Mesenchymal stem cell (in vitro differentiated cells and primary cell): Measurements from ENCODE around the gene INPP5A.

ENCODE experiments used
- DNase-seq: peaks from one replicate; pipeline ENCODE4 v3.0.0-alpha.2; 2013
- H2AFZ ChIP-seq: one replicate; pipeline ENCODE4 v1.6.1; 2013; ENCODE audit warnings: low read depth, mild to moderate bottlenecking, control low read depth, inconsistent platforms, low read length, moderate library complexity
- H2AK5ac ChIP-seq: 2 replicates; pipeline ENCODE4 v1.6.1; 2013; ENCODE audit warnings: low read length, moderate library complexity, mild to moderate bottlenecking, inconsistent platforms; ENCODE audit not compliant: severe bottlenecking
- H2BK120ac ChIP-seq: one replicate; pipeline ENCODE4 v1.6.1; 2013; ENCODE audit warnings: low read depth, mild to moderate bottlenecking, inconsistent platforms, low read length, moderate library complexity
- H2BK12ac ChIP-seq, 2 experiments: one replicate each; pipeline ENCODE4 v1.6.1; 2013; ENCODE audit warnings: inconsistent platforms in 2 of 2, low read length in 2 of 2, mild to moderate bottlenecking in 2 of 2, moderate library complexity in 2 of 2, control low read depth in 1 of 2
- H2BK15ac ChIP-seq: one replicate; pipeline ENCODE4 v1.6.1; 2013; ENCODE audit warnings: mild to moderate bottlenecking, low read depth, inconsistent platforms; ENCODE audit not compliant: poor library complexity, severe bottlenecking
- H2BK5ac ChIP-seq: 2 replicates; pipeline ENCODE4 v1.6.1; 2013; ENCODE audit warnings: low read depth, mild to moderate bottlenecking, low read length, control low read depth, inconsistent platforms; ENCODE audit not compliant: poor library complexity, severe bottlenecking
- H3K14ac ChIP-seq, 2 experiments: one replicate each; pipeline ENCODE4 v1.6.1; 2013; ENCODE audit warnings: inconsistent platforms in 2 of 2, low read length in 2 of 2, control low read depth in 1 of 2, mild to moderate bottlenecking in 1 of 2, moderate library complexity in 1 of 2
- H3K18ac ChIP-seq, 2 experiments: one replicate each; pipeline ENCODE4 v1.6.1; 2013; ENCODE audit warnings: inconsistent platforms in 2 of 2, low read length in 2 of 2, control low read depth in 1 of 2, low read depth in 1 of 2, mild to moderate bottlenecking in 1 of 2
- H3K23ac ChIP-seq, 2 experiments: one replicate each; pipeline ENCODE4 v1.6.1; 2013; ENCODE audit warnings: inconsistent platforms in 2 of 2, low read length in 2 of 2, mild to moderate bottlenecking in 2 of 2, moderate library complexity in 2 of 2, control low read depth in 1 of 2
- H3K27ac ChIP-seq: 2 replicates; pipeline ENCODE4 v1.5.1; 2013; ENCODE audit warnings: mild to moderate bottlenecking, moderate library complexity, low read length, control low read depth, inconsistent platforms; ENCODE audit not compliant: poor library complexity, severe bottlenecking
- H3K27me3 ChIP-seq, 2 experiments: 2 replicates each; pipeline versions ENCODE4 v1.6.1 to v1.7.0; 2013; ENCODE audit warnings: low read length in 2 of 2, mild to moderate bottlenecking in 2 of 2, moderate library complexity in 2 of 2, control low read depth in 1 of 2, inconsistent platforms in 1 of 2; ENCODE audit not compliant: control insufficient read depth in 1 of 2, insufficient read depth in 1 of 2
- H3K36me3 ChIP-seq, 2 experiments: 2 replicates each; pipeline versions ENCODE4 v1.6.1 to v1.7.0; 2013; ENCODE audit warnings: low read length in 2 of 2, control low read depth in 1 of 2, inconsistent platforms in 1 of 2, low read depth in 1 of 2, mild to moderate bottlenecking in 1 of 2; ENCODE audit not compliant: insufficient read depth in 2 of 2, control insufficient read depth in 1 of 2
- H3K4ac ChIP-seq, 2 experiments: one replicate each; pipeline ENCODE4 v1.6.1; 2013; ENCODE audit warnings: inconsistent platforms in 2 of 2, low read length in 2 of 2, mild to moderate bottlenecking in 2 of 2, moderate library complexity in 2 of 2, control low read depth in 1 of 2, low read depth in 1 of 2
- H3K4me1 ChIP-seq: 2 replicates; pipeline ENCODE4 v1.6.1; 2013; ENCODE audit warnings: low read depth, low read length, control low read depth; ENCODE audit not compliant: control insufficient read depth, insufficient read depth
- H3K4me2 ChIP-seq: 2 replicates; pipeline ENCODE4 v1.6.1; 2013; ENCODE audit warnings: low read length, mild to moderate bottlenecking, inconsistent platforms; ENCODE audit not compliant: poor library complexity, severe bottlenecking
- H3K4me3 ChIP-seq, 2 experiments: 2 replicates each; pipeline versions ENCODE4 v1.5.1 to v1.7.0; 2013; ENCODE audit warnings: low read length in 2 of 2, mild to moderate bottlenecking in 2 of 2, control low read depth in 1 of 2, low read depth in 1 of 2; ENCODE audit not compliant: insufficient read depth in 1 of 2
- H3K79me1 ChIP-seq: replicated peaks from 2 replicates; pipeline ENCODE4 v1.6.1; 2013; ENCODE audit warnings: mild to moderate bottlenecking, control low read depth, low read length, inconsistent platforms; ENCODE audit not compliant: poor library complexity, severe bottlenecking
- H3K9ac ChIP-seq: 2 replicates; pipeline ENCODE4 v1.7.0; 2013; ENCODE audit warnings: mild to moderate bottlenecking, low read length, moderate library complexity
- H3K9me3 ChIP-seq: 2 replicates; pipeline ENCODE4 v1.7.0; 2013; ENCODE audit warnings: mild to moderate bottlenecking, low read length; ENCODE audit not compliant: control insufficient read depth
- H4K8ac ChIP-seq: one replicate; pipeline ENCODE4 v1.6.1; 2013; ENCODE audit warnings: inconsistent platforms, mild to moderate bottlenecking, low read length, moderate library complexity
- H4K91ac ChIP-seq: one replicate; pipeline ENCODE4 v1.6.1; 2013; ENCODE audit warnings: mild to moderate bottlenecking, low read length, inconsistent platforms
- WGBS: methylation state at CpG from one replicate; pipeline ENCODE4 v1.1.7; 2013; ENCODE audit warnings: mixed read lengths; 5-methylcytosine and 5-hydroxymethylcytosine counted together

Gene INPP5A

GRCh38 chr10:132744839-132745238, 207.3 kb downstream of the INPP5A start:
- Histone ChIP-seq H2AK5ac (no peak overlapping the region), H3K27ac (no peak overlapping the region), H3K18ac (no peak overlapping the region), H3K79me1 (peaks cover 8% of the 10 kb centered on the region), H3K27me3 (peaks cover 0 to 4% of the 10 kb centered on the region in 2 experiments), H2BK120ac (no peak overlapping the region), H2BK5ac (no peak overlapping the region), H2BK15ac (no peak overlapping the region), H2BK12ac (no peak overlapping the region), H3K14ac (no peak overlapping the region), H3K9me3 (no peaks in the 10 kb centered on the region), H3K4me3 (no peak overlapping the region), H3K36me3 (peaks cover 5 to 31% of the 10 kb centered on the region in 2 experiments), H3K23ac (no peak overlapping the region), H3K4me1 (peaks cover 41% of the 10 kb centered on the region), H3K4ac (no peak overlapping the region), H4K8ac (no peak overlapping the region), H3K4me2 (no peak overlapping the region), H2AFZ (no peak overlapping the region), H3K9ac (no peak overlapping the region), H4K91ac (no peak overlapping the region)
- no peak for DNase-seq
- 98% methylated on average over 19 of the region's 19 CpGs for WGBS

GRCh38 chr10:132745511-132745910, 207.9 kb downstream of the INPP5A start:
- 96% methylated on average over 17 of the region's 17 CpGs for WGBS
- Histone ChIP-seq H3K27ac (no peak overlapping the region), H3K23ac (no peak overlapping the region), H2BK5ac (no peak overlapping the region), H3K4me1 (peaks cover 38% of the 10 kb centered on the region), H3K36me3 (peaks cover 10 to 37% of the 10 kb centered on the region in 2 experiments), H2AK5ac (no peak overlapping the region), H4K91ac (no peak overlapping the region), H3K27me3 (peaks cover 0 to 4% of the 10 kb centered on the region in 2 experiments), H3K9ac (no peak overlapping the region), H3K4me2 (no peak overlapping the region), H2BK12ac (no peak overlapping the region), H3K4me3 (no peak overlapping the region), H2AFZ (no peak overlapping the region), H2BK120ac (no peak overlapping the region), H3K4ac (no peak overlapping the region), H4K8ac (no peak overlapping the region), H3K14ac (no peak overlapping the region), H2BK15ac (no peak overlapping the region), H3K79me1 (peaks cover 7% of the 10 kb centered on the region), H3K9me3 (no peaks in the 10 kb centered on the region), H3K18ac (no peak overlapping the region)
- DNase-seq, result no peak

DNA sequence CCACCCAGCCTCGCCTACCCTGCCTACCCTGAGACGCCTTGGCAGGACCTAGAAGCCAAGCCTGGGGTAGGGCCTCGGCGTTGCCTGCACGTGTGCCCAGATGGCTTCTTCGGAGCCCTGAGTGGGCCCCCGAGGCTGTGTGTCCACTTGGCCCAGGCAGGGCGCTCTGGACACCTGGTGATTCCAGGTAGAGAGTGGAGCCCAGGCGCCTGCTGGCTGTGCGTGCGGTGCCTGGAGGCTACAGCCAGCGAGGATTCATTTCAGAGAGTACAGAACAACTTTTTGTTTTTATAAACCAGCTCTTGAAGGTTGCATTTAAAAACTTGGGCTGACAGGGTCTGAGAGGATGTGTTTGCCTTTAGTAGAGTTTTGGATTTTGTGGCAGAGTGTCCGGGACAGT, 208.4 kb downstream of the INPP5A start:
- Histone ChIP-seq H3K9me3 (no peaks in the 10 kb centered on the region), H3K18ac (no peak overlapping the region), H3K4ac (no peak overlapping the region), H2BK12ac (no peak overlapping the region), H3K36me3 (peaks cover 15 to 41% of the 10 kb centered on the region in 2 experiments), H3K79me1 (peaks cover 7% of the 10 kb centered on the region), H3K27me3 (peaks cover 0 to 4% of the 10 kb centered on the region in 2 experiments), H3K23ac (no peak overlapping the region), H2AK5ac (no peak overlapping the region), H3K9ac (no peak overlapping the region), H4K8ac (no peak overlapping the region), H2BK15ac (no peak overlapping the region), H2BK5ac (no peak overlapping the region), H2BK120ac (no peak overlapping the region), H3K27ac (no peak overlapping the region), H3K14ac (no peak overlapping the region), H2AFZ (no peak overlapping the region), H3K4me2 (no peak overlapping the region), H3K4me3 (no peak overlapping the region), H3K4me1 (peaks cover 34% of the 10 kb centered on the region), H4K91ac (no peak overlapping the region)
- DNase-seq, result no peak
- WGBS, result 98% methylated on average over 13 of the region's 13 CpGs

GRCh38 chr10:132746386-132746785, 208.8 kb downstream of the INPP5A start:
- no peak overlapping the region for H3K4me2 ChIP-seq
- no peak overlapping the region for H3K27ac ChIP-seq
- no peak overlapping the region for H2BK120ac ChIP-seq
- 92% methylated on average over 12 of the region's 14 CpGs for WGBS
- no peak overlapping the region for H3K4ac ChIP-seq
- no peak overlapping the region for H2BK5ac ChIP-seq
- H3K23ac ChIP-seq, result no peak overlapping the region
- H3K18ac ChIP-seq, result no peak overlapping the region
- no peak overlapping the region for H4K8ac ChIP-seq
- peaks cover 34% of the 10 kb centered on the region for H3K4me1 ChIP-seq
- no peak overlapping the region for H3K14ac ChIP-seq
- no peak overlapping the region for H3K9ac ChIP-seq
- H2BK12ac ChIP-seq, result no peak overlapping the region
- H3K36me3 ChIP-seq, result peaks cover 16 to 42% of the 10 kb centered on the region in 2 experiments
- no peak overlapping the region for H2AFZ ChIP-seq
- no peaks in the 10 kb centered on the region for H3K9me3 ChIP-seq
- no peak for DNase-seq
- peaks cover 7% of the 10 kb centered on the region for H3K79me1 ChIP-seq
- H3K27me3 ChIP-seq, result peaks cover 0 to 4% of the 10 kb centered on the region in 2 experiments
- no peak overlapping the region for H3K4me3 ChIP-seq
- H2AK5ac ChIP-seq, result no peak overlapping the region
- no peak overlapping the region for H2BK15ac ChIP-seq
- no peak overlapping the region for H4K91ac ChIP-seq
